GM18502 (cell line): ENCODE results near the gene SHB.
"Not testable (repeated sequence)": the region's sequence is repeated elsewhere in the genome, so short reads cannot be mapped to it uniquely, and the experiment has no call there.

Experiments
- ATAC-seq: cut with Tn5 transposase; IDR thresholded peaks from one replicate; pipeline ENCODE4 v1.9.1; 2021; ENCODE audit warnings: mild to moderate bottlenecking; ENCODE audit not compliant: unreplicated experiment, poor library complexity

SHB gene

DNA sequence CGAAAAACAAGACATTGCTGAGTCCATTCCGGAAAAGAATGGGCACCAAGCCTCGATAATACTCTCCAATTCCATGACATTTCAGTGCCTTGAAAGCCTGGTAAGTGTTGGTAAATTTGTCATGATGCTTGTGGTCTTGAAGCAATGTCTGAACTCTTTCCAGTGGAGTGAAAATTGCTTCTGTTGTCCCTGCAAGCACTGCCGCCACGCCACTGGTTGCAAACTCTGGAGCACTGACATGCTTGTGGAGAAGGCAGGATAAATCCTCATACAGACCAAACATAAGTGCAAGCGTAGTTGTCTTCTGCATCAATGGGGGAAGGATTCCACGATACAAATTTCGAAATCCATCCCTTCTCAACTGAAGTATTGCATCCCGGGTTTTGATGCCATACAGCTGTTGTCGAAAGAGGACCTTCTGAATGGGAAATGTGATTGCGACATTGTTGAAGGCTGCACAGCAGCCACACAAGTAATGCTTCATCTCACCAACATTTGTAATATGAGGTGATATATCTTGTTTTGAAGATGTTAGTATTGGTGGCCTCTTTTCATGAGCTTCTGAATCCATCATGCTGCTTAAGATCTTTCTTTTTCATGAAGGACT lies 180.9 kb downstream of the SHB start:
- ATAC-seq: not testable (repeated sequence)

DNA sequence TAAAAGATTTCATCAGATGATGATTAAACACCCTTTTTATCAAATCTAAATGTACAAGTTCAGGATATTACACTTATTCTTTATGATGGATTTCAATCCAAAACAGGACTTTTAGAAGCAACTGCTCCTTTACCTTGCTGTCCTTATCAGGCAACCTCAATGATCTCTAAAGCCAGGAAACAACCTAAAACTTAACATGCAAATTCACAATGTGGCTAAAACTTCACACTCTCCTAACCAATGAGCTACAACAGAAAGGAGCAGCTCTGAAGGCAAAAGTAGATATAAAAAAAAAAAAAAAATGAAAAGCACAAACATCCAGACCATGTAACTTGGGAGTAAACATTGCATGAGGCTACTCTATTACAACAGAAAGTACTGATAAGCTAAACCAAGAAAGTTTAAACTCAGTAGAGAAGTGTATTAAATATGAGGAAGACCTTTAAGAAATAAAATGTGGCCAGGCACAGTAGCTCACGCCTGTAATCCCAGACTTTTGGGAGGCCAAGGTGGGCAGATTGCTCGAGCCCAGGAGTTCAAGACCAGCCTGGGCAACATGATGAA lies 188.0 kb downstream of the SHB start:
- ATAC-seq: no peak

DNA sequence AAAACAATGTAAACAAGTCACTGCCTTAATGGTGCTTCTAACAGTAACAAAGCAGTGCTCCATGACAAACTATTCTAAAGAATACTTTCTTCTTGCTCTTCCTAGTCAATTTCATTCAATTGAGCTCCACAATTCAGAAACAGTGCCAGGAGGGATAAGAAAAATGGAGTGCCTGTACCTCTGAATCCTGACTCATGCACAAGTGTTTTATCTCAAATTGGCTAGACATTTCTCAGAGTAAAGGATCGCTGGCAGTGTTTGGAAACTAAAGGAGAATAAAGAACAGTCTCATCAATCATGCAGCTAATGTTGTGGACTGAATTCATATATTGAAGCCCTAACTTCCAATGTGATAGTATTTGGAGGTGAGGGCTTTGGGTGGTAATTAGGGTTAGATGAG lies 192.7 kb downstream of the SHB start:
- no peak for ATAC-seq

DNA sequence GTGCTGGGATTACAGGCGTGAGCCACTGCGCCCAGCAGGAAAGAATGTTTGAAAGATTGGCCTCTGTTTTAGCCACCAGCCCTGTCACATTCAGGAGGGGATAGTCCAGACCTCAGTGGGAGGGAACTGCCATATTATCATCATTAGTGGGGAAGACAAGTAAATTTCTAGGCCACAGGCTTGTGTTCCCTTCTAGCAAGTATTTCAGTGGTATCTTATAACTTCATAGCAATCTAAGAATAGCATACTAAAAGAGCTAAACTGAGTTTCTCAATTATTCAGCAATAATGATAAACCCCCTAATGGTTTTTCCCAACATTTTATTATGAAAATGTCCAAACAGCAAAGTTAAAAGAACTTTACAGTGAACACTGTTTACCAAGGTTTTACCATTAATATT lies 195.1 kb downstream of the SHB start:
- no peak for ATAC-seq

DNA sequence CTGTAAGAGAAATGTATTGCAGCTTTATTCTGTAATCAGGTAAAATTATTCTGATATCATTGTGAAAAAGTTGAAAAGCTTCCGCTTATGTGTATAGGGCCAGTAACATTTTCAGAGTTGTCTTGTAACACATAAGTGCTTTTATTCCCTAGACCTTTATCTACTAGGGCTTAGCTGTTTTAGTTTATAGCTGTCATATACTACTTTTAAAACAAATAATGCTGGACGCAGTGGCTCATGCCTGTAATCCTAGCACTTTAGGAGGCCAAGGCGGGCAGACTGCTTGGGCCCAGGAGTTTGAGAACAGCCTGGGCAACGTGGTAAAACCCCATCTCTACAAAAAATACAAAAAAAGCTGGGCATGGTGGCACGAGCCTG lies 198.2 kb downstream of the SHB start:
- ATAC-seq: no peak

DNA sequence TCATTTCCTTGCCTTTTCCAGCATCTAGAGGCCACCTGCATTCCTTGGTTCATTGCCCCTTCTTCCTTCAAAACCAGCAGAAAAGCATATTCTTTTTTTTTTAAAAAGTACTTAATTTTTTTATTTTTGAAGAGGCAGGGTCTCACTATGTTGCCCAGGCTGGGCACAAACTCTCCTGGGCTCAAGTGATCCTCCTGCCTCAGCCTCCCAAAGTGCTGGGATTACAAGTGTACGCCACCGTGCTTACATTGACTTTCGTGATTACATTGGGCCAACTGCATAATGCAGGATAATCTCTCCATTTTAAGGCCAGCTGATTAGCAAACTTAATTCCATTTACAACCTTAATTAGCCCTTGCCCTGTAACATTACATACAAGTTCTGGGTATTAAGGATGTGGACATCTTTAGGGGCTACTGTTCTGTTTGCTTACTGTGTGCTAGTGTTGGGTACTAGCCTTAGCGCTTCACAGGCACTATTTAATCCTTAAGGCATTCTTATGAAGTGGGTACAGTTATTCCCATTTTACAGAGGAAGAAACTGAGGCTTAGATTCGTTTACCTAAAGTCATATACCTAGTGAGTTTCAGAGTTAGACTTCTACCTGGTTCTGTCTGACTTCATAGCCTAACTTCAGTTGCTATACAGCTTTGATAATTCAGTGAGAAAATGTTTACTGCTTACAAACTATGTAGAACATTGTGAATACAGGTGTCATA lies 198.8 kb downstream of the SHB start:
- ATAC-seq: no peak
